WTC11 (cell line): ENCODE data around the gene TOR1A. TPM values are rescaled to one million over a fixed set of nuclear protein-coding genes. Genes with fewer than 3 reads are reported as not detected.
A peak's percentile ranks its signal among the peaks of the same experiment; 100 is the strongest.

Experiments used
- ATAC-seq: fragments of 200-7000 bp; cut with Tn5 transposase; 2 replicates; pipeline ENCODE4 v1.10.0; 2021; ENCODE audit warnings: mild to moderate bottlenecking, moderate library complexity
- CTCF ChIA-PET: fragments of 300-600 bp; sonication (Branson Sonifier 250); formaldehyde crosslinking; loops from one replicate; lab custom pipeline; 2021; ENCODE audit warnings: antibody characterized with exemption; lab: Charles Lee
- POLR2A ChIA-PET: fragments of 350-600 bp; sonication (Branson Sonifier 250); formaldehyde crosslinking; loops from one replicate; lab custom pipeline; 2021; ENCODE audit warnings: antibody characterized with exemption; lab: Charles Lee
- DNase-seq: peaks from one replicate; pipeline ENCODE4 v3.0.0; 2021; ENCODE audit warnings: low spot score
- H3K27ac Mint-ChIP-seq: 2 replicates; pipeline ENCODE4 v1.8.0; 2021; ENCODE audit warnings: mixed read lengths
- H3K27me3 Mint-ChIP-seq: 2 replicates; pipeline ENCODE4 v1.8.0; 2021; ENCODE audit warnings: low read depth, mild to moderate bottlenecking, moderate library complexity, mixed read lengths
- H3K36me3 Mint-ChIP-seq: 2 replicates; pipeline ENCODE4 v1.8.0; 2021; ENCODE audit warnings: mixed read lengths
- H3K4me1 Mint-ChIP-seq: 2 replicates; pipeline ENCODE4 v1.8.0; 2022; ENCODE audit warnings: mixed read lengths
- H3K4me3 Mint-ChIP-seq: 2 replicates; pipeline ENCODE4 v1.8.0; 2021; ENCODE audit warnings: mild to moderate bottlenecking, moderate library complexity, mixed read lengths
- H3K9me3 Mint-ChIP-seq: 2 replicates; pipeline ENCODE4 v1.8.0; 2021; ENCODE audit warnings: mixed read lengths
- ARID4B ChIP-seq: sonication (generic); formaldehyde crosslinking; IDR thresholded peaks from 2 replicates; pipeline ENCODE4 v1.8.0; 2023; ENCODE audit warnings: missing genetic modification reagents, mild to moderate bottlenecking, borderline replicate concordance
- FOXK1 ChIP-seq: sonication (generic); formaldehyde crosslinking; IDR thresholded peaks from 2 replicates; pipeline ENCODE4 v1.8.0; 2022; ENCODE audit warnings: mild to moderate bottlenecking, moderate library complexity, missing genetic modification reagents
- HMGXB4 ChIP-seq: sonication (generic); formaldehyde crosslinking; IDR thresholded peaks from 2 replicates; pipeline ENCODE4 v1.8.1; 2023; ENCODE audit warnings: mild to moderate bottlenecking, moderate library complexity, missing genetic modification reagents
- IRF2 ChIP-seq: sonication (generic); formaldehyde crosslinking; IDR thresholded peaks from 2 replicates; pipeline ENCODE4 v1.8.0; 2022; ENCODE audit warnings: low read depth, missing genetic modification reagents, borderline replicate concordance
- MAX ChIP-seq: sonication (generic); formaldehyde crosslinking; IDR thresholded peaks from 2 replicates; pipeline ENCODE4 v1.8.0; 2022; ENCODE audit warnings: mild to moderate bottlenecking, missing genetic modification reagents
- MLX ChIP-seq: sonication (generic); formaldehyde crosslinking; IDR thresholded peaks from 2 replicates; pipeline ENCODE4 v1.8.1; 2023; ENCODE audit warnings: mild to moderate bottlenecking, missing genetic modification reagents, moderate library complexity
- NFYB ChIP-seq: sonication (generic); formaldehyde crosslinking; conservative IDR thresholded peaks from 2 replicates; pipeline ENCODE4 v1.8.0; 2022; ENCODE audit warnings: low read depth, missing genetic modification reagents
- NR2C2 ChIP-seq: sonication (generic); formaldehyde crosslinking; IDR thresholded peaks from 2 replicates; pipeline ENCODE4 v1.8.0; 2022; ENCODE audit warnings: mild to moderate bottlenecking, missing genetic modification reagents
- NR3C1 ChIP-seq: sonication (generic); formaldehyde crosslinking; conservative IDR thresholded peaks from 2 replicates; pipeline ENCODE4 v1.8.1; 2023; ENCODE audit warnings: low read depth, mild to moderate bottlenecking, missing genetic modification reagents
- SMAD3 ChIP-seq: sonication (generic); formaldehyde crosslinking; IDR thresholded peaks from 2 replicates; pipeline ENCODE4 v1.8.0; 2022; ENCODE audit warnings: missing genetic modification reagents, mild to moderate bottlenecking, borderline replicate concordance
- SMAD4 ChIP-seq: sonication (generic); formaldehyde crosslinking; IDR thresholded peaks from 2 replicates; pipeline ENCODE4 v1.8.0; 2022; ENCODE audit warnings: mild to moderate bottlenecking, missing genetic modification reagents
- SP1 ChIP-seq: sonication (generic); formaldehyde crosslinking; conservative IDR thresholded peaks from 2 replicates; pipeline ENCODE4 v1.8.1; 2022; ENCODE audit warnings: missing genetic modification reagents
- STAT6 ChIP-seq: sonication (generic); formaldehyde crosslinking; conservative IDR thresholded peaks from 2 replicates; pipeline ENCODE4 v1.8.1; 2023; ENCODE audit warnings: mild to moderate bottlenecking, low read depth, missing genetic modification reagents, moderate library complexity
- TEAD1 ChIP-seq: sonication (generic); formaldehyde crosslinking; IDR thresholded peaks from 2 replicates; pipeline ENCODE4 v1.8.0; 2022; ENCODE audit warnings: mild to moderate bottlenecking, missing genetic modification reagents
- ZBTB43 ChIP-seq: sonication (generic); formaldehyde crosslinking; IDR thresholded peaks from 2 replicates; pipeline ENCODE4 v1.8.1; 2023; ENCODE audit warnings: mild to moderate bottlenecking, missing genetic modification reagents
- ZNF263 ChIP-seq: sonication (generic); formaldehyde crosslinking; IDR thresholded peaks from 2 replicates; pipeline ENCODE4 v1.8.1; 2022; ENCODE audit warnings: low read depth, mild to moderate bottlenecking, moderate library complexity, missing genetic modification reagents
- ZNF396 ChIP-seq: fragments of 250-450 bp; sonication (Bioruptor Pico); IDR thresholded peaks from 2 replicates; pipeline ENCODE4 v1.8.0; 2021; ENCODE audit warnings: mild to moderate bottlenecking, moderate library complexity, borderline replicate concordance
- total RNA-seq: library from RNA; stranded (reverse); gene quantifications from 3 replicates; pipeline ENCODE4 v1.2.3, GENCODE V29; 2021

Gene TOR1A
- total RNA-seq, 1 experiment from 2014 or later: 32.7 TPM

GRCh38 chr9:129836311-129837007, 12.5 kb upstream of the TOR1A start:
- H3K36me3 Mint-ChIP-seq: peaks cover 13% of the 10 kb centered on the region
- no peak for TF ChIP-seq ZBTB43 (CRISPR knock-in tag)
- no peak for TF ChIP-seq IRF2 (CRISPR knock-in tag)
- no peaks in the 10 kb centered on the region for H3K27me3 Mint-ChIP-seq
- ChIA-PET CTCF (interaction anchor here (0.7 to 1.3 kb wide), 3 partner anchors 46 to 109 kb away, joined by 3 to 4 read pairs (median 4); no protein-coding TSS in a partner anchor), POLR2A (no interaction called here)
- H3K27ac Mint-ChIP-seq: peak overlapping the region; percentile 84
- H3K4me1 Mint-ChIP-seq: peaks cover 66% of the 10 kb centered on the region
- H3K4me3 Mint-ChIP-seq: peak overlapping the region; percentile 92
- ATAC-seq: no peak
- no peaks in the 10 kb centered on the region for H3K9me3 Mint-ChIP-seq
- DNase-seq: peak; percentile 26

GRCh38 chr9:129835860-129836223, 11.9 kb upstream of the TOR1A start:
- no peaks in the 10 kb centered on the region for H3K27me3 Mint-ChIP-seq
- peak overlapping the region; percentile 92 for H3K4me3 Mint-ChIP-seq
- TF ChIP-seq SMAD3 (CRISPR knock-in tag) (no peak), SP1 (CRISPR knock-in tag) (no peak), STAT6 (CRISPR knock-in tag) (no peak), NR3C1 (no peak), ZNF263 (CRISPR knock-in tag) (no peak)
- TF ChIP-seq, all 79 proteins: peak for 0
- peaks cover 16% of the 10 kb centered on the region for H3K36me3 Mint-ChIP-seq
- CTCF ChIA-PET: interaction anchor here (0.6 kb wide), 1 partner anchor 28 kb away, joined by 3 read pairs; no protein-coding TSS in a partner anchor
- no peaks in the 10 kb centered on the region for H3K9me3 Mint-ChIP-seq
- H3K27ac Mint-ChIP-seq: peak overlapping the region; percentile 84
- no peak for ATAC-seq
- POLR2A ChIA-PET: interaction anchor here (1.5 kb wide), 1 partner anchor 12 kb away, joined by 3 read pairs; the partner anchor contains the start of gene TOR1A
- peaks cover 60% of the 10 kb centered on the region for H3K4me1 Mint-ChIP-seq
- no peak for DNase-seq

- Mint-ChIP-seq H3K36me3 (peaks cover 20% of the 10 kb centered on the region), H3K9me3 (no peaks in the 10 kb centered on the region), H3K27ac (peak within 1 kb of the TSS; percentile 98), H3K27me3 (no peaks in the 10 kb centered on the region), H3K4me3 (peak within 1 kb of the TSS; percentile 99), H3K4me1 (peaks cover 56% of the 10 kb centered on the region)
- ATAC-seq: peak; percentile 96
- CTCF ChIA-PET: interaction anchor here (0.6 kb wide), 1 partner anchor 27 kb away, joined by 3 read pairs; no protein-coding TSS in a partner anchor
- DNase-seq: peak; percentile 97
- POLR2A ChIA-PET: interaction anchor here (0.6 to 1.5 kb wide), 2 partner anchors 12 to 218 kb away, joined by 3 to 4 read pairs; partner anchors contain the start of genes GPR107 and TOR1A
- TF ChIP-seq HMGXB4 (CRISPR knock-in tag) (peak; percentile 76; the same call in 1 of the 2 replicates), FOXK1 (CRISPR knock-in tag) (peak; percentile 67), MAX (peak; percentile 50; the same call in 1 of the 2 replicates), NFYB (CRISPR knock-in tag) (peak; percentile 74), TEAD1 (CRISPR knock-in tag) (0 out of 2 replicates have a peak, but pooled peaks have one; percentile 38), MLX (CRISPR knock-in tag) (0 out of 2 replicates have a peak, but pooled peaks have one; percentile 18), SMAD4 (CRISPR knock-in tag) (no peak), ARID4B (CRISPR knock-in tag) (peak; percentile 61; the same call in 1 of the 2 replicates), ZNF396 (no peak), NR2C2 (CRISPR knock-in tag) (no peak), SP1 (CRISPR knock-in tag) (peak; percentile 94)
These were observed 11.4 kb upstream of the TOR1A start, which contains the start of the genes C9orf78 and USP20 for GRCh38 chr9:129835128-129835859. Gene C9orf78 (minus strand): TSS chr9:129835275. CDS start chr9:129835221, 54 bp downstream. Gene USP20 (plus strand): TSS chr9:129835458. CDS start chr9:129852556, 17,098 bp downstream.
